NCI-H345 treated with DMSO at 0.1 percent for 48 hours (cell line): ENCODE data around the gene MRPL42.
"Not testable (repeated sequence)": the region's sequence is repeated elsewhere in the genome, so short reads cannot be mapped to it uniquely, and the experiment has no call there.

Experiments used
- DNase-seq: peaks from one replicate; lab custom pipeline; 2025; ENCODE audit not compliant: unreplicated experiment; lab: John Stamatoyannopoulos, UW

Gene MRPL42

GRCh38 chr12:93540466-93540865 lies 73.2 kb downstream of the MRPL42 start:
- no peak for DNase-seq

DNA sequence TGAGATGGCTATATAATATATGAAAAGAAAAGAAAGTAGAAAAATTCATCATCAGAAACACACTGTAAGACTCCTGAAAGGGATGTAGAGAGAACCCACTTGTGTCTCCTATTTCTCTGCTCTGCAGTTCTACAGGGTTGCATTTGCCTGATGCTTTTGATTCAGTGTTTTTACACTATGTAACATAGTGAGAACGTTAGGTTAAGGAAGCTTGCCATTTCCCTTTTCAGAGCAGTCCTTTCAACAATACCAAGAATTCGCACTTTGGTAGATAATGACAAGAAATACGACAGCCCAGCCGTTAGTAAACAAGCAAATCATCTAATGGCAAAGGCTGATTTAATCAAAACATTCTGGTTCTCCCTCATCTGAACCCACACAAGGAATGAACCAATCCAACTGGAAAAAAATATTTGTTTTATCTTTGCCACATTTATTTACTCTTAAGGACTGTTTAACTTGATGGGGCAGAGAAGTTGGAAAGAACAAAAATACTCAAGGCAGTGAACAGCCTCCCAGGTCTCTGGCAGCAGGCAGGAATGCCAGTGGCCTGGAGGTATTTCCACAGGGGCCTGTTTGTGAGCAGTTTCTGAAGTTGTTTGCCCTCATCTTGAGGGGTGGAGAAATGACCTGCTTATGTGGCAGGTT lies 74.4 kb downstream of the MRPL42 start:
- DNase-seq = no peak

- no peak for DNase-seq
These were observed 80.5 kb downstream of the MRPL42 start for GRCh38 chr12:93547778-93548177.

- DNase-seq = no peak
These were observed 81.9 kb downstream of the MRPL42 start for GRCh38 chr12:93549174-93549573.

DNA sequence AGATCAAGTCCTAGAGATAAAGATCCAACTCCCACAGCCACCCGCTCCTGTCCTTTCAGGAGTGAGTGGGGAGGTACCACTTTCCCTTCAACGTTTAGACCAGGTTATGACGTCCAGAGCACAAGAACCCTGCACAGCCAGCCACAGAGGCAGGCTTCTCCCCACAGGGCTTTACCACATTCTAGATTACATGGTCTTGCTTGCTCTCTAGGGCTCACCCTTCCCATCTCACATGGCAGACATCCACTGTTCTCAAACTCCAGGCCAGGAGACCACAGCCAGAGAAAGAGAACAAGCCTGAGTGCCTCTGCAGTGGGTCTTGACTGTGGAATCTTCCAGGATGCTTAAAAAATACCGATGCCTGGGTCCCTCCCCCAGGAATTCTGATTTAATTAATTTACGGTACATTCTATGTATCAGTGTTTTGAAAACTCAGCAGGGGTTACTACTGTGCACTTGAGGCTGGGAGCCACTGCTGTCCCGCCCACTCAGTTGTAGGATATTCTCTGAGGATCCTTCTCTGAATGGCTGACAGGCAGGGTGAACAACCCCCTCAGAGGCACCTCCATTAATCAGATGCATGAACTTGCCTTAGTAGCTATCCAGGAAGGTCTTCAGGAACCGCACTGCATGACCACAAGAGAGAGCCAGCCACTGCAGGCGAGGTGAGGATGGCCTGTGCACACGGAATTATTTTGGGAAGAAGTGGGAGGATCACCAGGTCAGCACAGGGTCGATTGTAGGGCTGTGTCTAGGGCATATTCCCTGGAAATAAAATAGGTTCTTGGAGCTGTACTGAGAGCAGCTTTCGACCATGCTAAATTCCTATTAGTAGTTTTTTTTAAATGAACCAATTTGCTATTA lies 83.7 kb downstream of the MRPL42 start:
- no peak for DNase-seq

DNA sequence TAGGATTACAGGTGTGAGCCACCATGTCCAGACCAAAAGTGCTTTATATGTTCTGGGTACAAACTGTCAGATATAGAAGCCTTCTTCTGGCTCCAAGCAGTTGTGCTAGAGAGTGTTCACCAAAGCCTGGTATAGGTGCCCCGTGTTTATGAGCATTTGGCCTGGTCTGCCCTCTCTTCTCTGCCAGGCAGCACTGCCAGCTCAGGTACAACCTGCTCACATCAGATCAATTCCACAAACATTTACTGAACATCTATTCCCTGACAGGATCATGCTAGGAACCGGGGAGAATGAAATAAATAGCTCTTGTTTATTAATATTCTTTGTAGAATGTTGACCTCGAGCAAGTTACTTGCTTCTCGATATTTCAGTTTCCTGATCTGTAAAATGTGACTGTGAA lies 85.1 kb downstream of the MRPL42 start:
- no peak for DNase-seq

DNA sequence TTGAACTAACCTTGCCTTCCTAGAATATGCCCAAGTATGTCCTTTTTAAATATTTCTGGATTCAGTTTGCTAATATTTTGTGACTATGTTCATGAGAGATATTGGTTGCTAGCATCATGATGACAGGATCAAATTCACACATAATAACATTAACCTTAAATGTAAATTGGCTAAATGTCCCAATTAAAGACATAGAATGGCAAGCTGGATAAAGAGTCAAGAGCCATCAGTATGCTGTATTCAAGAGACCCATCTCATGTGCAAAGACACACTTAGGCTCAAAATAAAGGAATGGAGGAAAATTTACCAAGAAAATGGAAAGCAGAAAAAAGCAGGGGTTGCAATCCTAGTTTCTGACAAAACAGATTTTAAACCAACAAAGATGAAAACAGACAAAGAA lies 90.6 kb downstream of the MRPL42 start:
- DNase-seq = not testable (repeated sequence)

DNA sequence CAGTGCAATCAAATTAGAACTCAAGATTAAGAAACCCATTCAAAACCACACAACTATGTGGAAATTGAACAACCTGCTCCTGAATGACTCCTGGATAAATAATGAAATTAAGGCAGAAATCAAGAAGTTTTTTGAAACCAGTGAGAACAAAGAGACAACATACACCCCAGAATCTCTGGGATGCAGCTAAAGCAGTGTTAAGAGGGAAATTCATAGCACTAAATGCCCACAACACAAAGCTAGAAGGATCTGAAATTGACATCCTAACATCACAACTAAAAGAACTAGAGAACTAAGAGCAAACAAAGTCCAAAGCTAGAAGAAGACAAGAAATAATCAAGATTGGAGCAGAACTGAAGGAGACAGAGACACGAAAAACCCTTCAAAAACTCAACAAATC lies 91.4 kb downstream of the MRPL42 start:
- DNase-seq = not testable (repeated sequence)

- no peak for DNase-seq
These were observed 96.7 kb downstream of the MRPL42 start for GRCh38 chr12:93563807-93564538.

- DNase-seq = no peak
These were observed 98.4 kb downstream of the MRPL42 start for GRCh38 chr12:93565760-93566159.
